Activated T-cell treated with anti-CD3 and anti-CD28 coated beads, Interleukin-2, amount 50 U/mL, for 24 hours (primary cell): ENCODE results near the gene TIMM50.

Experiments
- DNase-seq: peaks from one replicate; pipeline ENCODE4 v3.0.0-alpha.2; 2020
- H3K27ac Mint-ChIP-seq: 2 replicates; pipeline ENCODE4 v1.8.0; 2020; ENCODE audit warnings: mild to moderate bottlenecking, mixed read lengths
- H3K27me3 Mint-ChIP-seq: 2 replicates; pipeline ENCODE4 v1.8.0; 2020; ENCODE audit warnings: mixed read lengths
- H3K36me3 Mint-ChIP-seq: 2 replicates; pipeline ENCODE4 v1.8.0; 2020; ENCODE audit warnings: low read depth, mixed read lengths
- H3K4me1 Mint-ChIP-seq: 2 replicates; pipeline ENCODE4 v1.8.0; 2020; ENCODE audit warnings: low read depth, mixed read lengths
- H3K4me3 Mint-ChIP-seq: 2 replicates; pipeline ENCODE4 v1.8.0; 2020; ENCODE audit warnings: mild to moderate bottlenecking, moderate library complexity, mixed read lengths
- H3K9me3 Mint-ChIP-seq: 2 replicates; pipeline ENCODE4 v1.8.0; 2020; ENCODE audit warnings: mixed read lengths

TIMM50 gene

DNA sequence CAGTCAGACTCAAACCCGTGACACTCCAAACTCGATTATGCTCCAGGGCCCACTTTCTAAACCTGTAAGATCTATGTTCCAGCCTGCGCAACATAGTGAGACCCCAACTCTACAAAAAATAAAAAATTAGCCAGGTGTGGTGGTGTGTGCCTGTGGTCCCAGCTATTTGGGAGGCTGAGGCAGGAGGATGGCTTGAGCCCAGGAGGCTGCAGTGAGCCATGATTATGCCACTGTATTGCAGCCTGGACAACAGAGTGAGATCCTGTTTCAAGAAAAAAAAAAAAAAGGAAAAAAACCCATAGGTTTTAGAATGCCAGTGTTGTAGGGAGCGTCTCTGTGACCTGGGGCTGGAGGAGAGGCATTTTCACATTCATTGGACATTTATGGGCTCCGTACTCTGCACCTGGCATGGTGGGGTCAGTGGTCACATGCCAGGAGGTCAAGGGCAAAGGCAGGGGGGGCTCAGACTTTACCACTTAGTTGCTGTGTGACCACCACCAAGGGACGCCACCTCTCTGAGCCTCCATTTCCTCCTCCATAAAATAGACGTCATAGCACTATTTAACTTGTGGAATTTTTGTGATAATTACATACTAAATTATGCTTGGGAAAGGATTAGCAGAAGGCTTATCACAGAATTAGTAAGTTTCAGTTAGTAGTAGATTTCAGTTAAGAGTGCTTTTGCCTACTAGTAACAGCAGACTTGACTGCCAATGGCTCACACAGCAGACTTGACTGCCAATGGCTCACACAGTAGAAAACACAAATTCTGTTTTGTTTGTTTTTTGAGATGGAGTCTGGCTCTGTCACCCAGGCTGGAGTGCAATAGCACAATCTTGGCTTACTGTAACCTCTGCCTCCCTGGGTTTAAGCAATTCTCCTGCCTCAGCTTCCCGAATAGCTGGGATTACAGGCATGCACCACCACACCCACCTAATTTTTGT is 40.2 kb downstream of the TIMM50 start:
- peaks cover 10% of the 10 kb centered on the region for H3K4me1 Mint-ChIP-seq

DNA sequence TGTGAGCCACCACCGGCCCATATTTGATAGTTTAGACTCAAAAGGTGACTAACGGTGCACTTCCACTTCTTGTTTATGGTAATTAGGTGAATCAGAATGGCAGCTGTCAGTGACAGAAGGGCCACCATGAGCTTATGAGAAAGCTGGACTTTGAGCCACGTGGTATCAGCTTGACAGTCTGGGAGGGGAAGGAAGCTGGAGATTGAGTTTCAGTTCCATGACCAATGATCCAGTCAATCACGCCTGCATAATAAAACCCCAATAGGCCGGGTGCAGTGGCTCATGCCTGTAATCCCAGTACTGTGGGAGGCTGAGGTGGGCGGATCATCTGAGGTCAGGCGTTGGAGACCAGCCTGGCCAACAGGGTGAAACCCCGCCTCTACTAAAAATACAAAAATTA is 43.9 kb downstream of the TIMM50 start:
- DNase-seq, result no peak
- Mint-ChIP-seq H3K4me1 (peaks cover 12% of the 10 kb centered on the region), H3K9me3 (no peaks in the 10 kb centered on the region), H3K4me3 (no peak overlapping the region), H3K27me3 (no peaks in the 10 kb centered on the region), H3K27ac (no peak overlapping the region), H3K36me3 (peaks cover 10% of the 10 kb centered on the region)

More for the DNA sequence above, 40.2 kb downstream of the TIMM50 start:
- DNase-seq, result no peak
- H3K27ac Mint-ChIP-seq, result no peak overlapping the region
- H3K27me3 Mint-ChIP-seq, result peaks cover 21% of the 10 kb centered on the region
- H3K4me3 Mint-ChIP-seq, result no peak overlapping the region
- H3K36me3 Mint-ChIP-seq, result peaks cover 2% of the 10 kb centered on the region
- no peaks in the 10 kb centered on the region for H3K9me3 Mint-ChIP-seq

DNA sequence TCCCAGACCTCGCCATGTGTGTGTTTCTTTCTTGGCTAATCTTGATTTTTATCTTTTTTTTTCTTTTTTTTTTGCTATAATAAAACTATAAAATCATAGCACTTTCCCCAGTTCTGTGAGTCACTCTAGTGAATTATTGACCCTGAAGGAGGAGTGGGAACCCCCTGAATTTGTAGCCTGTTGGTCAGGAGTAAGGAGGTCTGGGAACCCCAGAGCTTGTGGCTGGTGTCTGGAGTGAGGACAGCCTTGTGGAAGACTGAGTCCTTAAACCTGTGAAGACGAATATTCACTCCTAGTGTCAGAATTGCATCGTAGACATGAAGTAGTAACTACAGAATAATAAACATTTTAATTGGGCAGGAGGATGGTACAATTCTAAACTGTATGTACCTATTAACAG is 44.6 kb downstream of the TIMM50 start:
- Mint-ChIP-seq H3K4me1 (peaks cover 14% of the 10 kb centered on the region), H3K4me3 (no peak overlapping the region), H3K9me3 (no peaks in the 10 kb centered on the region), H3K36me3 (peaks cover 10% of the 10 kb centered on the region), H3K27ac (no peak overlapping the region), H3K27me3 (no peaks in the 10 kb centered on the region)
- no peak for DNase-seq

DNA sequence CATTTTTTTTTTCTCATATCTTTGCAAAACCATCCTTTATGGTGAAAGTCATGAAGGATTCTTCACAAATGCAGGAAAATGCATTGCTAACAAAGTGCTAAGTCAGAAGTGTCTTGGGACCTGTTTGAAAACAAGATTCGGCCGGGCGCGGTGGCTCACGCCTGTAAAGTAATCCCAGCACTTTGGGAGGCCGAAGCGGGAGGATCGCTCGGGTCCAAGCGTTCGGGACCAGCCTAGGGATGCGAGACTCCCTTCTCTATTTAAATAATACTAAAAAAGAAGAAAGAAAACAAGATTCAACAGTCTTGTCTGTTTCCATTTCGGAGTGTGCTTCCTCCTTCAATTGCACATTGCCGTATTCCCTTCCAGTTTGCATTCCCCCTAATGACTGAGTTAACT is 51.2 kb downstream of the TIMM50 start:
- Mint-ChIP-seq H3K27me3 (no peaks in the 10 kb centered on the region), H3K9me3 (no peaks in the 10 kb centered on the region), H3K4me3 (peak overlapping the region; percentile 93), H3K27ac (peak overlapping the region; percentile 93), H3K36me3 (peaks cover 20% of the 10 kb centered on the region), H3K4me1 (peaks cover 31% of the 10 kb centered on the region)
- DNase-seq, result no peak

DNA sequence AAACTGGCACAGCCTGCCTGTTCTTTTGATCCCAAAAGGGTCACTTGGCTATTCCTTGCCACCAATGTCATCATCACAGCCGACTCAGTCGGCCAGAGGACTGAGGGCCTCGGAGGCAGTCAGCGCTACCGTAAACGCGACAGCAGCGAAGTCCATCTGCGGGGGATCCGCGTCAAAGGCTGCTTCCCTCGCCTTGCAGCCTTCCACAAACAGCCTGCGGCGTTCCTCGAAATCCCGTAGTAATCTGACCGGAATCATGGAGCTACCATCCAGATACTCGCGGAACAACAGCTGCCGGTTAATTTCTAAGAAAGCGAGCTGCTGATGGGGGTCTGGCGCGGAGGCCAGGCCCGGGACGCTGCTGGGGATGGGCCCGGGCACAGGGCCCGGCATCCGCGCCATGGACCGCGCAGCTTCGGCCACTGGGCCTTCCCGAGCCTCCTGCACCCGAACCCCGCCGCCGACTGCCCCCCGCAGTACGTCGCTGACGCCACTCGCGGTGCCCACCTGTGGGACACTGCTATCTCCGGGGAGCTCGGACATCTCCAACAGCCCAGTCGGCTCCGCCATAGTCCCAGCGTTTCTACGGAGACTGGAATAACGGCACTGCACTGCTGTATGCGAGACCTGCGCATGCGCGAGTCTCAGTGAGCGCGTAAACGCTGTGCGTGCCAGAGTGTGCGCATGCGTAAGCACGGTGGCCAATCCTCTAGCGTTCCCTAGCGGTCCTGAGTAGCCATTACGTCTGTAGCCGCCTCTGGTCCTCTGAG is 51.8 kb downstream of the TIMM50 start, which contains the start of gene EID2B:
EID2B (minus strand) TSS at position 620 of the 770 bp plus-strand sequence; CDS start at position 570, 50 bp downstream.
- H3K9me3 Mint-ChIP-seq, result no peaks in the 10 kb centered on the region
- H3K4me1 Mint-ChIP-seq, result peaks cover 33% of the 10 kb centered on the region
- H3K27me3 Mint-ChIP-seq, result no peaks in the 10 kb centered on the region
- H3K36me3 Mint-ChIP-seq, result peaks cover 23% of the 10 kb centered on the region
- DNase-seq, result peak; percentile 93
- peak within 1 kb of the TSS; percentile 93 for H3K27ac Mint-ChIP-seq
- peak within 1 kb of the TSS; percentile 93 for H3K4me3 Mint-ChIP-seq

DNA sequence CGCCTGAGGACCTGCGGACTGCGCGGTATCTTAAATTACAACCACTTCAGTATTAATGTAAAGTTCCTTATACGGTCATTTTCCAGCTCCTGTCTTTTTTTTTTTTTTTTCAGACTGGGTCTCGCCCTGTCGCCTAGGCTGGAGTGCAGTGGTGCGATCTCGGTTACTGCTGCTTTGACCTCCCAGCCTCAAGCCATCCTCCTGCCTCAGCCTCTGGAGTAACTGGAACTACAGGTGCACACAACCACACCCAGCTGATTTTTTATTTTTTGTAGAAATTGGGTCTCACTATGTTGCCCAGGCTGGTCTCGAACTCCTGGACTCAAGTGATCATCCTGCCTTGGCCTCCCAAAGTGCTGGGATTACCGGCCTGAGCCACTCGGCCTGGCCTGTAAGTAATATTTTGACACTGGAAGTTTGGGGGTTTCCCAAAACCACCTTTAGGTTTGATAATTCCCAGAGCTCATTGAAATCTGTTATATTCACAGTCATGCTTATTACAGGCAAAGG is 52.4 kb downstream of the TIMM50 start:
- Mint-ChIP-seq H3K27ac (no peak overlapping the region), H3K4me3 (peak overlapping the region; percentile 93), H3K36me3 (peaks cover 29% of the 10 kb centered on the region), H3K27me3 (no peaks in the 10 kb centered on the region), H3K9me3 (no peaks in the 10 kb centered on the region), H3K4me1 (peaks cover 40% of the 10 kb centered on the region)
- DNase-seq, result no peak

DNA sequence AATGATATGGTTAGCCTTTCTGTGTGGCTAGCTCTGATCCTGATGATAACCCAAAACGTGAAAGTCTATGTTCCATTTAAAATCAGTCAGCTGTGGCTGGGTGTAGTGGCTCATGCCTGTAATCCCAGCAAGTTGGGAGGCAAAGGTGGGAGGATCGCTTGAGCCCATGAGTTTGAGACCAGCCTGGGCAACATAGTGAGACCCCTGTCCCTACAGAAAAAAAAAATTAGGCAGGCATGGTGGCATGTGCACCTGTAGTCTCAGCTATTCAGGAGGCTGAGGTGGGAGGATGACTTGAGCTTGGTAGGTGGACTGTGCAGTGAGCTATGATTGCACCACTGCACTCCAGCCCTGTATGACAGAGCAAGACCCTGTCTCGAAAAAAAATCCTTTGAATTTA is 53.2 kb downstream of the TIMM50 start:
- H3K27ac Mint-ChIP-seq, result no peak overlapping the region
- no peaks in the 10 kb centered on the region for H3K9me3 Mint-ChIP-seq
- H3K36me3 Mint-ChIP-seq, result peaks cover 29% of the 10 kb centered on the region
- H3K4me1 Mint-ChIP-seq, result peaks cover 41% of the 10 kb centered on the region
- H3K4me3 Mint-ChIP-seq, result no peak overlapping the region
- no peaks in the 10 kb centered on the region for H3K27me3 Mint-ChIP-seq
- no peak for DNase-seq

DNA sequence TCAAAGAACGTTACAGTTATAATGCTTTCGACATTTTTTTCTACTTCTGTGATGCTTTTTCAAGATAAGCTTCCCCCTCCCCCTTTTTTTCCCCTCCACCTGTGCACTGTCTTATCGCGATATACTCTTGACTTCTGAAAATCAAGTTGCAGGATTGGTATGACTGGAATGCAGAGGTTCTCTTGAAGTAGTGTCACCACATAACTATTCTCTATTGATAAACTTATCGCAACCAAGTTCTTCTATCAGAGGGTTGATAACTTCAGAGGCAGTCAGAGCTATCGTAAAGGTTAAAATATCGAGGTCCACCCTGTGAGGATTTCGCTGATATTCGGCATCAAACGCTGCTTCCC is 58.5 kb downstream of the TIMM50 start:
- H3K4me1 Mint-ChIP-seq, result peaks cover 51% of the 10 kb centered on the region

DNA sequence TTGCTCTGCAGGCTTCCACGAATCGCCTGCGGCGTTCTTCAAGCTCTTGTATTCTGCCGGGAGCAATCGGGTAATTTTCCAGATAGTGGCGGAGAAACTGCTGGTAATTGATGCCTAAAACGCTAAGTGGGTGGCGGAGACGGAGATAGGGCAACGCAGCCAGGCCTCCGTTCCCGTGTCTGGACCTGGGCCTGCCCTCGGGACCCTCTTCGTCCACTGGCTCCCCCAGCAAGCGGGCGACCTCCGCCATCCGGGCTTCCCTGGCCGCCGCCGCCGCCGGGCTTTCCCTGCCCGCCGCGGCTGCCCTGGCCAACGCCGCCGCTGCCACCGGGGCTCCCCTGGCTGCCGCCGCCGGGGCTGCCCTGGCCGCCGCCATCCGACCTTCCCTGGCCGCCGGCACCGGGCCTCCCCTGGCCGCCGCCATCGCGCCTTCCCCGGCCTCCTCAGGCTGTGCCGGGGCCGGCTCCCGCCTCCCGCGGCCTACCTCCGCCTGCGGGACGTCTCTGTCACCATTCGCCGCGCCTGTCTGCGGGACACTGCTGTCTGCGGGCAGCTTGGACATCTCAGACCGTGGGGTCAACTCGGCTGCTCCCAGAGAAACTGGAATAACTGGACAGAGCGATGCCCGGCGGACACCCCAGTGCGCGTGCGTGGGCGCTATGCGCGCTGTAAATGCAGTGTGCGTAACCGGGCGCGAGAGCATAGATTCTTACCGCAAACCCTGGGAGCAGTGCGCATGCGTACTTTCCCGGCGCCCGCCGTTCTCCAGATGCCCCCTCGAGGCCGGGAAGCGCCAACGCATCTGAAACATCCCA is 59.1 kb downstream of the TIMM50 start, which contains the start of gene EID2:
EID2 (minus strand) TSS at position 644 of the 815 bp plus-strand sequence; CDS start at position 562, 82 bp downstream.
- H3K9me3 Mint-ChIP-seq, result no peaks in the 10 kb centered on the region
- H3K27ac Mint-ChIP-seq, result peak within 1 kb of the TSS; percentile 99
- H3K4me1 Mint-ChIP-seq, result peaks cover 57% of the 10 kb centered on the region

More for the DNA sequence above, 58.5 kb downstream of the TIMM50 start:
- peak overlapping the region; percentile 96 for H3K4me3 Mint-ChIP-seq
- no peaks in the 10 kb centered on the region for H3K9me3 Mint-ChIP-seq
- no peak for DNase-seq
- peaks cover 31% of the 10 kb centered on the region for H3K36me3 Mint-ChIP-seq
- peak overlapping the region; percentile 97 for H3K27ac Mint-ChIP-seq
- H3K27me3 Mint-ChIP-seq, result no peaks in the 10 kb centered on the region

DNA sequence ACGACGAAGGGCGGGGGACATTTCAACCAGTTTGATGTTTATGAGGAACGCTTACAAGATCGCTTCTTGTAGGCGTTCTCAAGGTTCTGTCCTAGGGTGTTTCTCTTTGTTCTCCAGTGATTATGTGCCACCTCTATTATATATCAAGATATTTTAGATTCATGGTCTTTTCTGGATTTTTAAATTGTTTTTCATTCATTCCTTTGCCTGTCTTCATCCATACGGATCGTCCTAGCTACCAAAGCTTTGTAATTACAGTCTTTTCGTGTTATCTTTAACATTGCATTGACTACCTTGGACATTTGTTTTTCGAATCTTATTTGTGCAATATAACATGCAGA is 59.7 kb downstream of the TIMM50 start:
- H3K27ac Mint-ChIP-seq, result peak overlapping the region; percentile 99
- H3K4me3 Mint-ChIP-seq, result peak overlapping the region; percentile 96
- H3K36me3 Mint-ChIP-seq, result peaks cover 31% of the 10 kb centered on the region
- H3K9me3 Mint-ChIP-seq, result no peaks in the 10 kb centered on the region
- DNase-seq, result no peak
- no peaks in the 10 kb centered on the region for H3K27me3 Mint-ChIP-seq
- H3K4me1 Mint-ChIP-seq, result peaks cover 60% of the 10 kb centered on the region

More for the DNA sequence above, 59.1 kb downstream of the TIMM50 start, which contains the start of gene EID2:
- DNase-seq, result peak; percentile 95
- H3K4me3 Mint-ChIP-seq, result peak within 1 kb of the TSS; percentile 96
- H3K27me3 Mint-ChIP-seq, result no peaks in the 10 kb centered on the region
- H3K36me3 Mint-ChIP-seq, result peaks cover 31% of the 10 kb centered on the region
